PC-3 (cell line): Measurements from ENCODE around the gene OR3A1.
"Not testable (repeated sequence)": the region's sequence is repeated elsewhere in the genome, so short reads cannot be mapped to it uniquely, and the experiment has no call there.

Experiments used
- EZH2 ChIP-seq: fragments of 300-600 bp; sonication (generic); IDR thresholded peaks from one replicate; pipeline ENCODE4 v1.6.1; 2017; ENCODE audit warnings: antibody characterized with exemption, mild to moderate bottlenecking, low read length; ENCODE audit not compliant: unreplicated experiment
- TF ChIP-seq, protein P1 (sequence below): fragments of 300-600 bp; sonication (generic); conservative IDR thresholded peaks from 2 replicates; pipeline ENCODE4 v1.5.1; 2017; ENCODE audit warnings: antibody characterized with exemption, low read depth, mild to moderate bottlenecking, low read length

- TF ChIP-seq, protein P1, sequence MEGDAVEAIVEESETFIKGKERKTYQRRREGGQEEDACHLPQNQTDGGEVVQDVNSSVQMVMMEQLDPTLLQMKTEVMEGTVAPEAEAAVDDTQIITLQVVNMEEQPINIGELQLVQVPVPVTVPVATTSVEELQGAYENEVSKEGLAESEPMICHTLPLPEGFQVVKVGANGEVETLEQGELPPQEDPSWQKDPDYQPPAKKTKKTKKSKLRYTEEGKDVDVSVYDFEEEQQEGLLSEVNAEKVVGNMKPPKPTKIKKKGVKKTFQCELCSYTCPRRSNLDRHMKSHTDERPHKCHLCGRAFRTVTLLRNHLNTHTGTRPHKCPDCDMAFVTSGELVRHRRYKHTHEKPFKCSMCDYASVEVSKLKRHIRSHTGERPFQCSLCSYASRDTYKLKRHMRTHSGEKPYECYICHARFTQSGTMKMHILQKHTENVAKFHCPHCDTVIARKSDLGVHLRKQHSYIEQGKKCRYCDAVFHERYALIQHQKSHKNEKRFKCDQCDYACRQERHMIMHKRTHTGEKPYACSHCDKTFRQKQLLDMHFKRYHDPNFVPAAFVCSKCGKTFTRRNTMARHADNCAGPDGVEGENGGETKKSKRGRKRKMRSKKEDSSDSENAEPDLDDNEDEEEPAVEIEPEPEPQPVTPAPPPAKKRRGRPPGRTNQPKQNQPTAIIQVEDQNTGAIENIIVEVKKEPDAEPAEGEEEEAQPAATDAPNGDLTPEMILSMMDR = not testable (repeated sequence)
- not testable (repeated sequence) for TF ChIP-seq EZH2
Observed at GRCh38 chr17:3342782-3343181, 44.6 kb upstream of the OR3A1 start.
